GM18870 (cell line): ENCODE measurements around the gene RFXANK.

Experiments used
- ATAC-seq: cut with Tn5 transposase; IDR thresholded peaks from one replicate; pipeline ENCODE4 v1.9.1; 2021; ENCODE audit warnings: moderate library complexity; ENCODE audit not compliant: unreplicated experiment

The RFXANK gene

GRCh38 chr19:19227217-19227616, 35.2 kb downstream of the RFXANK start:
- no peak for ATAC-seq

GRCh38 chr19:19229701-19230100, 37.6 kb downstream of the RFXANK start:
- ATAC-seq = no peak

- ATAC-seq = no peak
Observed at GRCh38 chr19:19230999-19231398, 38.9 kb downstream of the RFXANK start.

- no peak for ATAC-seq
Observed at GRCh38 chr19:19232261-19232721, 40.2 kb downstream of the RFXANK start.

- no peak for ATAC-seq
Observed at GRCh38 chr19:19234220-19234816, 42.3 kb downstream of the RFXANK start.

GRCh38 chr19:19236173-19236572, 44.1 kb downstream of the RFXANK start:
- ATAC-seq = no peak

- ATAC-seq = no peak
Observed at GRCh38 chr19:19238126-19238894, 46.3 kb downstream of the RFXANK start.

GRCh38 chr19:19239675-19240074, 47.6 kb downstream of the RFXANK start:
- ATAC-seq = no peak

- ATAC-seq = no peak
Observed at GRCh38 chr19:19240476-19240875, 48.4 kb downstream of the RFXANK start.

GRCh38 chr19:19250196-19250801, 58.2 kb downstream of the RFXANK start:
- no peak for ATAC-seq
